Measurements from ENCODE around the gene CCNB1IP1. TPM values are rescaled to one million over a fixed set of nuclear protein-coding genes. Genes with fewer than 3 reads are reported as not detected.
"Not testable (repeated sequence)": the region's sequence is repeated elsewhere in the genome, so short reads cannot be mapped to it uniquely, and the experiment has no call there.

CCNB1IP1 gene, protein sequence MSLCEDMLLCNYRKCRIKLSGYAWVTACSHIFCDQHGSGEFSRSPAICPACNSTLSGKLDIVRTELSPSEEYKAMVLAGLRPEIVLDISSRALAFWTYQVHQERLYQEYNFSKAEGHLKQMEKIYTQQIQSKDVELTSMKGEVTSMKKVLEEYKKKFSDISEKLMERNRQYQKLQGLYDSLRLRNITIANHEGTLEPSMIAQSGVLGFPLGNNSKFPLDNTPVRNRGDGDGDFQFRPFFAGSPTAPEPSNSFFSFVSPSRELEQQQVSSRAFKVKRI
- polyA plus RNA-seq (ENCODE audit: insufficient read length in 3 of 3), result 100 to 1,000 TPM; 115 to 138 (median 118) TPM

DNA sequence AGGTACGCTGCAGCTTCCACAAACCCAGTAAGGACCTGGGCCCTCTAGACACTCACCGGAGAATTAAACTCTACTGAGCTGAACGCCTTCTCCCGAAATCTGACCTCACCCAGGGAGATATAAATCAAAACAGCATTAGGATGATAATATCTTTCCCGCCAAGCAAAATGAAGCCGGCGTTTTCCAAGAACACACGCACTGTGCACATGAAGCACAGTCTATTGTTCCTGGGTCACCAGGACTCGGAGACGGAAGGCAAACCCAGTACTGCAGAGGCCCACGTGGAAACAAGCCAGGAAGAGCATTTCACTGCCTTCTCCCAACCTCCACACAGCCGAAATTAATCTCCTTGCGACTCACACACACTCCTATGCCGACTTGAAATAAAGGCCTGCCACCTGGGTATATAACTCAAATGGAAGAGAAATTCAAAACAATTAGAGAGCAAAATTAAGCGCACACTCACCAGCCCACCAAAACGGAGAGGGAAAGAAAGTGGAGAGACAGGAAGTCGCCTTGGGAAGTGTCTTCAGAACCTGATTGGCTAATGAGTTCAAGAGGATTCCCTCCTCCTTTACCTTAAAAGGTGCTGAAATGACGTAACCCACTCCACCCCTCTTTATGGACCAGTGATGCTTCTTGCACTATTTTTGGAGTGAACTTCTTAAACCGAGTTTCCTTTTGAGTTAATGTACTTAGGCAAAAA is at the start of gene CCNB1IP1:
Gene CCNB1IP1 (minus strand): TSS at position 492 of the 706 bp plus-strand sequence. CDS start 16,756 bp downstream, outside the sequence.
- DNase-seq (ENCODE audit: low read depth in 3 of 3, low spot score in 2 of 3), result peak; percentile 76 to 81 (median 80)

GRCh38 chr14:20382526-20382925 is 49.4 kb upstream of the CCNB1IP1 start:
- no peak for DNase-seq (ENCODE audit: low read depth in 3 of 3, low spot score in 2 of 3)

- DNase-seq (ENCODE audit: low read depth in 3 of 3, low spot score in 2 of 3), result no peak
Measured at GRCh38 chr14:20381341-20381740, 48.3 kb upstream of the CCNB1IP1 start.

- DNase-seq (ENCODE audit: low read depth in 3 of 3, low spot score in 2 of 3), result no peak
Measured at GRCh38 chr14:20380681-20381080, 47.6 kb upstream of the CCNB1IP1 start.

DNA sequence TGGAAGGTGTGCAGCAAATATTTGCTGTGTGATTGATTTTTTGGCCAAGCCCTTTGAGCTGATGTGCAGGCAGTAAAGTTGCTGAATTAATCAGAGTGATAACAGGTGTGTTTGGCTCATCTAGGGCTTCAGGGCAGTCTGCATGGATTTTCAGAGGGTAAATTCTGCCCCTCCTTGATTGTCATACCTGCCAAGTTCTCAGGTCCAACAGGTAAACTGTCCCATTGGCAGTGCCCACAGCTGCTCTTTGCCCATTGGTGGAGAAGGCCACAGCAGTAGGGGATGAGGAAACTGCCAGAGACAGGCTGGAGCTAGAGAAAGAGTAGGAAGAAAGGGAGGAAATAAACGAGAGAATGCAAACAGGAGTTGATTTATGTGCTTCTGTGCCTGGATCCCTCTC is 46.7 kb upstream of the CCNB1IP1 start:
- no peak for DNase-seq (ENCODE audit: low read depth in 3 of 3, low spot score in 2 of 3)

DNA sequence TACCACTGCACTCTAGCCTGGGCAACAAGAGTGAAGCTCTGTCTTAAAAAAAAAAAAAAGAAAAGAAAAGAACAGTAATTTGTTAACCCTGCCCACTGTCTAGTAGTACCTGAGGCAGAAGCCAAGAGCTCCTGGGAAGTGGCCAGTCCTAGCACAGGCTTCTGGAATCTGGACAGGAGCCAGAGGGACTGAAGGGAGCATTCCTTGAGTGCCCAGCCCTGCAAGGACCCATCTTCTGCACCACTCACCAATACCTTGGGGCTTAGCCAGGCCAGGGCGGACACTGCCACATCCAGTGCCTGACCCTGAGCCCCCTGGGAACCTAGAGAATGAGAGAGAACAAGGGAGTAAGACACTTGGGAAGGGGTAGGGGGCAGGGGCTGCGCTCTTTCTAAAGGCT is 44.1 kb upstream of the CCNB1IP1 start:
- DNase-seq (ENCODE audit: low read depth in 3 of 3, low spot score in 2 of 3), result no peak

GRCh38 chr14:20376071-20376588 is 43.1 kb upstream of the CCNB1IP1 start:
- no peak for DNase-seq (ENCODE audit: low read depth in 3 of 3, low spot score in 2 of 3)

DNA sequence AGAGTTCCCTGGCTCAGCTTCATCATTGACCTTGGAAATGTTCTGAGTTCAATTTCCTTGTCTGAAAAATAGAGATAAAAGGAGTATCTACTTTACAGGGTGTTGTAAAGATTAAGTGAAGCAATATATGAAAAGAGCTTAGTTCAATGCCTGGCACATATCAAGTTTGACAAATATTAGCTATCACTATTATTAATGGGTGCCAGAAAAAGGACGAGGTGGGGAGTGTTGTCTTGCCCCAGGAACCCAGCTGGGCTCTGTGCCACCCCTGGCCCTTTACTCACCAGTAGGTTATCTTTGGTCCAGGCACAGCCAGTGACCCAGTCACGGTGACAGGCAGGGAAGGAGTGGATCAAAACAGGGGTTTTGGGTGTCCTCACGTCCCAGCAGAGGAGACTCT is 42.4 kb upstream of the CCNB1IP1 start:
- DNase-seq (ENCODE audit: low read depth in 3 of 3, low spot score in 2 of 3), result no peak

DNA sequence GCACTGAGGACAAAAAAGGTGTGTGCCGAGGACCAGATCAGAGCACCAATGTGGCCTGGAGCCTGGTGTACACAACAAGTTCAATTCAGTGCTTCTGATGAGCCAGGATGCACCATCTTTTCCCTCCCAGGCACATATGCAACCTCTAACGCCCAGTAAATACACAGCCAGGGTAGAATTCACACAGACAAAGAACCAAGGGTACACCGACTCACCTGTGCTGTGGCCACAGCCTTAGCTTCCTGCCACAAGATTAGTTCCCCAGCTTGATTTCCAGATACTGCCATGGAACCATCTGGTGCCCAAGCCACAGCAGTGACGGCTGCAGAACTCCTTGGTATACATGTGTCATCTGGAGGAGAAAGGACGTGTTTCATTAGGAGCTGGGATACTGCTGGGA is 39.7 kb upstream of the CCNB1IP1 start:
- no peak for DNase-seq (ENCODE audit: low read depth in 3 of 3, low spot score in 2 of 3)

DNA sequence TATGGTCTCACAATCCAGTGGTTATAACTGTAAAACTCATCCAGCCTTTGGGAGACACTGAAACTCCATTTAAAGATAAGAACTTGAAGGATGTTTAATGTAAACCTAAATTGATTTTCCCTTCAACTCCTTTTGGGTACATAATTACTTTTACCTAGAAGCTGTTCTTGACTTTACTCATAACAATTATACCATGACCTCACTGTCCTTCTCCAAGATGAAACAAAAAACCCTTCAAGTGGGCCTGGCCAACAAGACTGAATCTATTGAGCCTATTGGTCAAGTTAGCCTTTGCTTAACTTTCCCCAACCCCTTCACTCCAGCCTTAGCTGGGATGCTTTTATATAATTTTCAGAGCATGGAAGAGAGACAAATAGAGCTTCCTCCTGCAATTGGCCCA is 32.8 kb upstream of the CCNB1IP1 start:
- DNase-seq (ENCODE audit: low read depth in 3 of 3, low spot score in 2 of 3), result no peak

DNA sequence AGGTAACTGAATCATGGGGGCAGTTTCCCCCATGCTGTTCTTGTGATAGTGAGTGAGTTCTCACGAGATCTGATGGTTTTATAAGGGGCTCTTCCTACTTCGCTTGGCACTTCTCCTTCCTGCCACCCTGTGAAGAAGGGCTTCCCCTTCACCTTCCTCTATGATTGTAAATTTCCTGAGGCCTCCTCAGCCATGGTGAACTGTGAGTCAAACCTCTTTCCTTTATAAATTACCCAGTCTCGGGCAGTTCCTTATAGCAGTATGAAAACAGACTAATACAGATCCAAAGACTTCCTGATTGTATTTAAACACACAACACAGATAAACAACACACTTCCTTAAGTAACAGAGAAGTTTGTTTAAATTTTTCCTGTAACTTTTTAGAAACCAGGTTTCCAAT is 25.4 kb upstream of the CCNB1IP1 start:
- not testable (repeated sequence) for DNase-seq (ENCODE audit: low read depth in 3 of 3, low spot score in 2 of 3)

GRCh38 chr14:20356422-20356821 is 23.3 kb upstream of the CCNB1IP1 start:
- DNase-seq (ENCODE audit: low read depth in 3 of 3, low spot score in 2 of 3), result no peak

- no peak for DNase-seq (ENCODE audit: low read depth in 3 of 3, low spot score in 2 of 3)
Measured at GRCh38 chr14:20350860-20351259, 17.8 kb upstream of the CCNB1IP1 start.

- DNase-seq (ENCODE audit: low read depth in 3 of 3, low spot score in 2 of 3), result no peak
Measured at GRCh38 chr14:20350282-20350681, 17.2 kb upstream of the CCNB1IP1 start.

- no peak for DNase-seq (ENCODE audit: low read depth in 3 of 3, low spot score in 2 of 3)
Measured at GRCh38 chr14:20347747-20348146, 14.7 kb upstream of the CCNB1IP1 start.

DNA sequence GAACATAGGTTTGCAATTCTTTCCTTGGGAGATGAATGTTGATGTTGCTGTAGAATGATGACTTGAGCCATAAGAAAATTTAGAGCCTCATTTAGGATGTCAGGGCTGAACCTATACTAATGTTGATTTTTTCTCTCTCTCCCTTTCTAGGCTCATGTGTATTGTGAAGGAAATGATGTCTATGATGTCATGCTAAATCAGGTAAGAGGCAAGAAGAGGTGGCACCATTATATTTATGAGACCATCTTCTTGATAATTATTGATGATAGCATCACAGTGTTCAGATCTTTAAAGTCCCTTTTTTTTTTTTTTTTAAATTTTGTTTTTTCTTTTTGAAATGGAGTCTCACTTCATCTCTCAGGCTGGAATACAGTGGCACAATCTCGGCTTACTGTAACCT is 13.6 kb upstream of the CCNB1IP1 start:
- DNase-seq (ENCODE audit: low read depth in 3 of 3, low spot score in 2 of 3), result no peak

DNA sequence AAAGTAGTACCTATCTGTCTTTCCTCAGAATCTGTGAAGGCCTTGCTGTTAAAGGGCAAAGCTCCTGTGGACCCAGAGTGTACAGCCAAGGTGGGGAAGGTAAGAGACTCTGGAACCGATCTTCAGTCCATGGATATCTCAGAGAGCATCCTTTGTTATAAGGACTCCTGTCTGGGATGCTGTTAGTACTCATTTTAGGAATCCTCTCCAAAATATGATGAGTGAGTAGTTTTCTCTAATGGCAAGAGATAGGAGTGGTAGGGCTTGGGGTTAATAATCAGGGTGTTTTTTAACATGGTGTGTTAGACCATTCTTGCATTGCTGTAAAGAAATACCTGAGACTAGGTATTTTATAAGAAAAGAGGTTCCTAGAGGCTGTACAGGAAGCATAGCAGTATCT is 12.3 kb upstream of the CCNB1IP1 start:
- DNase-seq (ENCODE audit: low read depth in 3 of 3, low spot score in 2 of 3), result no peak

DNA sequence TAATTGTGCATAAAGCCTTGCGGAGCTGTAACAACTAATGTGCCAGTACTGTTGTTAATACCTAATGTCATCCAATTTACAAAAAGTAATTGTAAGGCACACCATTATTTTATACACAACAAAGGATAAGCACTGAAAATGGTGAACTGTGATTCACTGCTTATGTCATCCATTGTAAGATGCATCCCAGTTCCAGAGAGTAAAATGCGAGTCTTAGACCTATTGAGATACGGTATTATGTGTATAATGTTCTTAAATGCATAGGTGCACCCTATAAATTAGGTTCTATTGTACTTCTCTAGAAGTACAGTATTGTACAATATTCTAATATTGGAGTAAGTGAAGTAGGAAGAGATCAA is 10.8 kb upstream of the CCNB1IP1 start:
- DNase-seq (ENCODE audit: low read depth in 3 of 3, low spot score in 2 of 3), result no peak

DNA sequence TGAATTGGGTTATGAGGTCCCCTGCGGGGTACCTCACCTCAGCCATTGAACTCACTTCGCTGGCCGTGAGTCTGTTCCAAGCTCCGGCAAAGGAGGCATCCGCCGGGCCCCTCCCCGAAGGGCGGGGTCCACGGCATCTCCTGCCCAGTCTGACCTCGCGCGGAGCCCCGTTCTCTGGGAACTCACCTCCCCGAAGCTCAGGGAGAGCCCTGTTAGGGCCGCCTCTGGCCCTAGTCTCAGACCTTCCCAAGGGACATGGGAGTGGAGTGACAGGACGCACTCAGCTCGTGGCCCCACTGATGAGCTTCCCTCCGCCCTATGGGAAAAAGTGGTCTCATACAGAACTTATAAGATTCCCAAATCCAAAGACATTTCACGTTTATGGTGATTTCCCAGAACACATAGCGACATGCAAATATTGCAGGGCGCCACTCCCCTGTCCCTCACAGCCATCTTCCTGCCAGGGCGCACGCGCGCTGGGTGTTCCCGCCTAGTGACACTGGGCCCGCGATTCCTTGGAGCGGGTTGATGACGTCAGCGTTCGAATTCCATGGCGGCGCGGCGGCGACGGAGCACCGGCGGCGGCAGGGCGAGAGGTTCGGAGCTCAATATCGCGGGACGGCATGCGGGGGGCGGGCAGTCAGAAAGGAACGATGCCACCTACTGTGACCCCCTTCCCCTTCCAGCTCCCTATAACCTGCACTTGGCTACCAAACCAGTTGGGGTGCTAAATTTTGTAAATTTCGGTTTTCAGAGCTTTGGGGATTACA is 10.2 kb upstream of the CCNB1IP1 start, which contains the start of gene PARP2:
Gene PARP2 (plus strand): TSS at position 544 of the 770 bp plus-strand sequence. CDS start 7 bp downstream, at position 551.
- DNase-seq (ENCODE audit: low read depth in 3 of 3, low spot score in 2 of 3), result peak; percentile 100

DNA sequence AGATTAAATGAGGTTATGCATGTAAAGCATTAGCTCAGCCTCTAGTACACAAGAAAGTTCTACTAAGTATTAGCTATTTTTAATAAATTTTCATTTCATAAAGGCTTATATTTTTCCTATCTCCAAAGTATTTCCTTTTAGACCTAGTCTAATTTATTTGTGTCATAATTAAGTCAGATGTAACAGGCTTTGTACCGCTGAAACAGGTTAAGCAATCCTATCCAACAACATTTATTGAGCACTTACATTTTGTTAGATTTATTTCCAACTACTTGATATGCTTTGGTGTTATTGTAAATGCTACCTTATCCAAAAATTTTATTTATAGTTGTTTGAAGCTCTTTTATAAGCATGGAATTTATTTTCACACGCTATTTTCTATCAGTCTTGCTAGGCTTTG is 8.6 kb upstream of the CCNB1IP1 start:
- no peak for DNase-seq (ENCODE audit: low read depth in 3 of 3, low spot score in 2 of 3)

DNA sequence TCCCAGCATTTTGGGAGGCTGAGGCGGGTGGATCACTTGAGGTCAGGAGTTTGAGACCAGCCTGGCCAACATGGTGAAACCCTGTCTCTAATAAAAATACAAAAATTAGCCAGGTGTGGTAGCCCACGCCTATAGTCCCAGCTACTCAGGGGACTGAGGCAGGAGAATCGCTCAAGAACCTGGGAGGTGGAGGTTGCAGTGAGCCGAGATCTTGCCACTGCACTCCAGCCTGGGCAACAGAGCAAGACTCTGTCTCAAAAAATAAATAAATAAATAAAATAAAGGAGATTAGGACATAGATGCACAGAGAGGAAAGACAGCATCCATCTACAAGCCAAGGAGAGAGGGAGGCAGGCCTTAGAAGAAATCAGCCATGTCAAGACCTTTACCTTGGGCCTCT is 8.0 kb upstream of the CCNB1IP1 start:
- DNase-seq (ENCODE audit: low read depth in 3 of 3, low spot score in 2 of 3), result not testable (repeated sequence)
